H7 (cell line): ENCODE data around the gene INPP5A. TPM values are rescaled to one million over a fixed set of nuclear protein-coding genes. Genes with fewer than 3 reads are reported as not detected.

Source experiments
- DNase-seq: peaks from one replicate; pipeline ENCODE4 v3.0.0; 2012
- H3K27me3 ChIP-seq: 2 replicates; pipeline ENCODE4 v1.6.0; 2011; ENCODE audit warnings: mild to moderate bottlenecking, low read length; ENCODE audit not compliant: control insufficient read depth, insufficient read depth
- H3K36me3 ChIP-seq: replicated peaks from 2 replicates; pipeline ENCODE4 v1.5.1; 2011; ENCODE audit warnings: low read length; ENCODE audit not compliant: control insufficient read depth, insufficient read depth
- H3K4me3 ChIP-seq: 2 replicates; pipeline ENCODE4 v1.5.1; 2011; ENCODE audit warnings: low read depth, mild to moderate bottlenecking, control low read depth, low read length, moderate library complexity; ENCODE audit not compliant: insufficient read depth
- total RNA-seq: library from RNA; depleted of rRNA; stranded (reverse); fragments of >200 nt; shearing (Covaris generic); gene quantifications from 2 replicates; pipeline ENCODE4 v1.2.3, GENCODE V29; 2014

Gene INPP5A
- total RNA-seq, 1 experiment from 2014 or later, result 29.2 TPM

GRCh38 chr10:132521041-132521465 is 16.5 kb upstream of the INPP5A start:
- DNase-seq, result peak; percentile 45
- peaks cover 6% of the 10 kb centered on the region; the same call in 1 of the 2 replicates for H3K27me3 ChIP-seq
- H3K36me3 ChIP-seq, result no peaks in the 10 kb centered on the region
- no peak overlapping the region for H3K4me3 ChIP-seq

- no peaks in the 10 kb centered on the region for H3K36me3 ChIP-seq
- H3K27me3 ChIP-seq, result peaks cover 6% of the 10 kb centered on the region; the same call in 1 of the 2 replicates
- H3K4me3 ChIP-seq, result no peak overlapping the region
- no peak for DNase-seq
Observed at GRCh38 chr10:132521466-132522102, 16.0 kb upstream of the INPP5A start.

DNA sequence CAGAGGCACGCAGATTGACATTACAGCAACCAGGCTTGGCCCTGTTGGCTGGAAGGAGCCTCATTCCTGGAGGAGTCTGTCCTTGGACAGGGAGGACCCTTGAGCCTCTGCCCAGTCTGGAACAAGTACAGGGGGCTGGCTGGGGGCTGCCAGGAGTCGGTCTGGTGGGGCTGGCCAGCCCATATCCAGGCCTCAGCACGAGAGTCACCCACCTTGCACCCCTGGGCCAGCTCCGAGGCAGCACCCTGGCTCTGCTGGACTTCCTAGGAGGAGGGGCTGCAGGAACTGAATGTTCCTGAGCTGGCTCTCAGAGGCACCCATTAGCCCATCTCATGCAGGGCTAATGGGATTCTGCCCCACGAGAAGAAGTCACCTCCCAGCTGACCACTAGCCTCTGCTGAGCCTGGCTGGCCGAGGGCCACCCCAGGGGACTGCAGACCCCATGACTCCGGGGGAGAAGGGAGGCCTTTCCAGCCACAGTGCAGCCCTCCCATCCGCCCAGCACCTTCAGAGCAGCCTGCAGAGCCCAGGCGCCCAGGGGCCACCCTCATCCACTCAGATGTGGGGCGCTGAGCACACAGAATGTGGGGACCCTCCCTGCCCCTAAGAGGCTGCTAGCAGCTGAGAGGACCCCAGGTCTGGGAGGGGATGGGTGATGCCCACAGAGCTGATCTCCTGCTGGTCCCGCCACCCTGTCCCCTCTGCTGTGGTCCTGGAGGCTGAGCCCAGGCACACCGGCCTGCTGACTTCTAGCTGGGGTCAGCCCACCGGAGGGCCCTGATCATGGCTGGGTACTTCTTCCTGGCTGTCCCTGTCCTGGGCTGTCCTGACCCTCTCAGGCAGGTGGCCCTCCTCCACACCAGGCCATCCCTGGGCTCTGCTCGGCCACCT is 14.8 kb upstream of the INPP5A start:
- no peak overlapping the region for H3K4me3 ChIP-seq
- peak; percentile 47 for DNase-seq
- peaks cover 6% of the 10 kb centered on the region; the same call in 1 of the 2 replicates for H3K27me3 ChIP-seq
- no peaks in the 10 kb centered on the region for H3K36me3 ChIP-seq

DNA sequence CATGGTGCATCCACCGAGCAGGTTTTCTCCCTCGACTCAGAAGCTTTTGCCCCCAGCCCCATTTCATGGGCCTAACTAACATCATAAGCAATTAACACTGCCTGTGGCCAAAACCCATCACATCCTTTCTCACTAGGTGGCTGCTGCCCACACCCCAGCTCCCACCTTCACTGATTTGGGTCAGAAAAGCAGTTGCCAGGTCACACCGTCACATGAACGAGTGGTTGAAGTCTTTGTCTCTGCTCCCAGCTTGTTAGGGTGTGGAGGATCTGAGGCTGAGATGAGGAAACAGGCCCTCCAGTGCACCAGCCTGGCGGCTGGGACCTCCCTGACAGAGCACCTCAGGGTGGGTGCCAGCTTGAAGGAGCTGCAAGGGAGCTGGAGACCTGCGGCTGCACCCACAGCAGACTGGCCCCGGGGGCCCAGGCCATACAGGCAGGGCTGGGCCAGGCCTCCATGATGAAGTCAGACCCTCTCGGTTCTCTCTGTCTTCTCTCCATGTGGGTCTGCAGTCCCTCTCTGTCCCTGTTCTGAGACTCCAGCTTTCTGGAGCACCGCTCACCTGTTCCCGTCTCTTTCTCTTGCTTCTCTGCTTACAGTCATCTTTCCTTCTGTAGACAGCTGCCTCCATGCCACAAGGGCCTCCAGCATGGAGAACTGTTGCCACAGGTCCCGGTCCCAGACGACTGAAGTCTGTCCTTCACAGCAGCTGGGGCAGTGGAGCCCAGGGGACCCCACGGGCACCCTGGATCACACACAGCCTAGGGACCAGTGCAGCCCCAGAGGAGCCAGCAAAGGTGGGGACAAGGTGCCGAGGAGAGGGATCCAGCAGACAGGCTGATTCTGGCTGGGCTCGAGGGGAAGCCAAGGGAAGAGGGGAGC is 13.8 kb upstream of the INPP5A start:
- H3K4me3 ChIP-seq, result no peak overlapping the region
- peaks cover 9% of the 10 kb centered on the region; the same call in 1 of the 2 replicates for H3K27me3 ChIP-seq
- peak; percentile 36 for DNase-seq
- no peaks in the 10 kb centered on the region for H3K36me3 ChIP-seq

GRCh38 chr10:132524443-132525285 is 12.9 kb upstream of the INPP5A start:
- DNase-seq, result no peak
- Histone ChIP-seq H3K36me3 (no peaks in the 10 kb centered on the region), H3K4me3 (no peak overlapping the region), H3K27me3 (peaks cover 6% of the 10 kb centered on the region; the same call in 1 of the 2 replicates)

DNA sequence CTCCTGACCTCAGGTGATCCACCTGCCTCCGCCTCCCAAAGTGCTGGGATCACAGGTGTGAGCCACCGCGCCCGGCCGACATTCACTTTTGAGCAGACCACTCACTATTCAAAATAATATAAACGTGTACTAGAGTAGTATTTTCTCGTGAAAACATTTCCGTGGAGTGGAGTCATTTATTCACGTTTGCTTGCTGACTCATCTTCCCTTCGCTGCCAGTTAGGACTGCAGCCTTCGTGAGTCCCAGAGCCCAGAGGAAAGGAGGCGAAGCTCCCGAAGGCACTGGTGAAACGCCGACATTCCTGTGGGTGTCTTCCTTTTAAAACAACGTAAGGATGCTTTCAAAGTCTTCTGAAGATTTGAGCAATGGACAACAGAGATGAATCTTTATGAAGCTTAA is 10.9 kb upstream of the INPP5A start:
- no peaks in the 10 kb centered on the region for H3K36me3 ChIP-seq
- no peak overlapping the region for H3K4me3 ChIP-seq
- H3K27me3 ChIP-seq, result peaks cover 6% of the 10 kb centered on the region; the same call in 1 of the 2 replicates
- no peak for DNase-seq

- Histone ChIP-seq H3K4me3 (no peak overlapping the region), H3K36me3 (no peaks in the 10 kb centered on the region), H3K27me3 (peaks cover 6% of the 10 kb centered on the region; the same call in 1 of the 2 replicates)
- DNase-seq, result no peak
Observed at GRCh38 chr10:132527339-132528063, 10.1 kb upstream of the INPP5A start.

DNA sequence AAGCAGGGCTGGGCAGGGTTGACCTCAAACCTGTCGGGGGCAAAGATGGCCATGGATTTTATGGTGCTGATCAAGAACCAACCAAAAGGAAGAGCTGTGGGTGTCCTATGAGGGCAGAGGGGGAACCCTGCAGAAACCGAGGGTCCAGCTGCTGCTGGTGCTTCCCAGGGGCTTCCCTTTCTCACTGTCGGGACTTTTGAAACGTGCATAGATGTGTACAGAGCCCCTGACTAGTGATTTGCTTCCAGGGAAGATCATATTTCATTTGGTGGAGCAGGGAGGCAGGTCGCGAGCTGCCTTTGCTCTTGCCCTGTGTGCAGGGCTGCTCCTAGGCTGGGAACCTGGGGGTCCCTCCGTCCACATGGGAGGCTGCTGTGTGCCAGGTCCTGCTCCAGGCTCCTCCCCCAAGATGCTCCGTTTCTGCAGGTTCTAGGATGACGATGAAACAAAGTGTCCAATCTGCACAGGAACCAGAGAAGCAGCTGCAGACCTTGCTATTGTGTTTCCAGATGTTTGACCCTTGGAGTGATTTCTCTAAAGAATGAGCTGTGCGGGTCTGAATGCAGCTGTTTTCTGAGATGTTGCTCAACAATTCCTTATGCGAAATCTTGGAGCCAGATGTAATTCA is 9.4 kb upstream of the INPP5A start:
- Histone ChIP-seq H3K4me3 (no peak overlapping the region), H3K36me3 (no peaks in the 10 kb centered on the region), H3K27me3 (peaks cover 6% of the 10 kb centered on the region; the same call in 1 of the 2 replicates)
- no peak for DNase-seq

DNA sequence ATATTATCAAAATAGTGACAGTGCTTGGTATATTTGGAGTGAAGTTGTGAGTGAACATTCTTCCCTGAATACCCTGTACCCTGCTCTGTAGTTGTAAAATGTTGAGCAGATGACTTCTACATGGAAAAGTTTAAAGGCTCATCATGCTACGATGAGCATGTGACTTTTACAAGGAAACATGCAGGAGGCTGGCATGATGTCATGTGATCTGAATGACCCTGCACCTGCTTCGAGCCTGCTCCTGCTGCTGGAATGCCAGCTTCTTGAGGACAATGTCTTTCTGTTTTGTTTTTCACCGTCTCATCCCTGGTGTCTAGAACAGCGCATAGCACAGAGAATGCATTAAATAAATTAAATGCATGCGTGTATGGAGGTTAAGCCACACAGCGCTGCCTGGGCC is 5.4 kb upstream of the INPP5A start:
- peaks cover 2% of the 10 kb centered on the region; the same call in 1 of the 2 replicates for H3K27me3 ChIP-seq
- no peak overlapping the region for H3K4me3 ChIP-seq
- no peaks in the 10 kb centered on the region for H3K36me3 ChIP-seq
- DNase-seq, result no peak

GRCh38 chr10:132532749-132533560 is 4.6 kb upstream of the INPP5A start:
- Histone ChIP-seq H3K27me3 (peaks cover 2% of the 10 kb centered on the region; the same call in 1 of the 2 replicates), H3K4me3 (no peak overlapping the region)
- no peak for DNase-seq

DNA sequence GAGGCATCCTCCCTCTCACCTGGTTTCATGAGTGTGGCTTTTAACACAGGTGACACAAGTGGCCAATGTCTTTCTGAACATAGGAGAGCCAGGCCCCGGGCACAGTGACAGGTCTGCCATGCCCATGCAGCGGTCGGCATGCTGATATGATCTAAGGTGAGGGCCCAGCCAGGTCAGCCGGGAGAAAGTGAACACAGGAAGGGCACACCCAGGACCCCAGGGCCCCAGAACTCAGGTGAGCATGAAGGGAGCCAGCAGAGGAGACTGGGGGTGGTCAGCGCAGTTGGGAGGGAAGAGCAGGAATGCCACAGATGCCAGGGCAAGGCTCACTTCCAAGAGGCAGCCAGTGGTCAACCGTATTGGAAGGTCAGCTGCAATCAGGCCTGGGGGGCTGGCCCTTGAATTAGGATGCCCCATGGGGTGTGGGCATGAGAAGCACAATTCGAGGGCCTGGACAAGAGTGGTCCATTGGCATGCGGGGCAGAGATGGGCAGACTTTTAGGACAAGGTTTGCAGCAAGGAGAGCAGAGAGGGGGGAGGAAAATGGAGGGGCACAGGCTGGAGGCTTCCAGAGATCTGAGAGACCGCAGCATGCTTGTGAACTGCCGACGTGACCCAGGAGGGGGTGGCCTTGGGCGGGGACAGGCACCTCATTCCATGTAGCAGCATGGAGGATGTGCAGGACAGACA is 3.9 kb upstream of the INPP5A start:
- peak; percentile 19 for DNase-seq
- Histone ChIP-seq H3K4me3 (no peak overlapping the region), H3K36me3 (no peaks in the 10 kb centered on the region), H3K27me3 (peaks cover 4% of the 10 kb centered on the region)

More at GRCh38 chr10:132532749-132533560, 4.6 kb upstream of the INPP5A start:
- H3K36me3 ChIP-seq, result no peaks in the 10 kb centered on the region
